Measurements from ENCODE around the gene NUDT13.

DNA sequence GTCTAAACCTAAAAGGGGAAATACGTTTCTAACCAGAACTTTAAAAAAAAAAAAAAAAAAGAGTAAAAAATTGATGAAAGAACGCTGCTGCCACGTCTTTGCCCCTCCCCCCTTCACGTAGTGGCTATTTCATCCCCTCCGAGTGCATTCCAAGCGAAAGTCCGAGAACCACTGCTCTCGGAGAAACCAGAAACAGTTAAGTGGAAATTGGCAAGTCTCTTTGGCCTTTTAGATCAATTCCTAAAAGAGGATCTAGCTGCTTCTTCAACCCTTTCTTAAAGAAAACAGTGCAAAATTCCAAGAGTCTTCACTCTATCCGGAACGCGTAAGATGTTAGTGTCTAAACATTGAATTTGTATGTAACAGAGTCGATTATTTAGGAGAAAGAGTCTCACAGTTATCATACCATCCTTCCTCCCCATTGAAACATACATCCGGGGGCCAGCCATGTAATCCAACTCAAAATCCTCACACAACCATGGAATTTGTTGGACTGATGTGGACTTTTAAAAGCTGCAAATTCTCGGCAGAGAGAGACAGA, 14.7 kb upstream of the NUDT13 start:
- TF ChIP-seq, protein P1, sequence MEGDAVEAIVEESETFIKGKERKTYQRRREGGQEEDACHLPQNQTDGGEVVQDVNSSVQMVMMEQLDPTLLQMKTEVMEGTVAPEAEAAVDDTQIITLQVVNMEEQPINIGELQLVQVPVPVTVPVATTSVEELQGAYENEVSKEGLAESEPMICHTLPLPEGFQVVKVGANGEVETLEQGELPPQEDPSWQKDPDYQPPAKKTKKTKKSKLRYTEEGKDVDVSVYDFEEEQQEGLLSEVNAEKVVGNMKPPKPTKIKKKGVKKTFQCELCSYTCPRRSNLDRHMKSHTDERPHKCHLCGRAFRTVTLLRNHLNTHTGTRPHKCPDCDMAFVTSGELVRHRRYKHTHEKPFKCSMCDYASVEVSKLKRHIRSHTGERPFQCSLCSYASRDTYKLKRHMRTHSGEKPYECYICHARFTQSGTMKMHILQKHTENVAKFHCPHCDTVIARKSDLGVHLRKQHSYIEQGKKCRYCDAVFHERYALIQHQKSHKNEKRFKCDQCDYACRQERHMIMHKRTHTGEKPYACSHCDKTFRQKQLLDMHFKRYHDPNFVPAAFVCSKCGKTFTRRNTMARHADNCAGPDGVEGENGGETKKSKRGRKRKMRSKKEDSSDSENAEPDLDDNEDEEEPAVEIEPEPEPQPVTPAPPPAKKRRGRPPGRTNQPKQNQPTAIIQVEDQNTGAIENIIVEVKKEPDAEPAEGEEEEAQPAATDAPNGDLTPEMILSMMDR (IDR thresholded peaks at IDR 0.05) = no peak
- TF ChIP-seq POLR2AphosphoS5 (IDR thresholded peaks at IDR 0.05) = peak in 1 of 2 donors; percentile 54

Measured in esophagus muscularis mucosa (tissue), 3 donors.